Fibroblast of skin of right quadriceps (primary cell): Measurements from ENCODE around the gene ANKUB1.

ENCODE experiments used
- DNase-seq: peaks from one replicate; pipeline ENCODE4 v3.0.0-alpha.2; 2013

Gene ANKUB1

DNA sequence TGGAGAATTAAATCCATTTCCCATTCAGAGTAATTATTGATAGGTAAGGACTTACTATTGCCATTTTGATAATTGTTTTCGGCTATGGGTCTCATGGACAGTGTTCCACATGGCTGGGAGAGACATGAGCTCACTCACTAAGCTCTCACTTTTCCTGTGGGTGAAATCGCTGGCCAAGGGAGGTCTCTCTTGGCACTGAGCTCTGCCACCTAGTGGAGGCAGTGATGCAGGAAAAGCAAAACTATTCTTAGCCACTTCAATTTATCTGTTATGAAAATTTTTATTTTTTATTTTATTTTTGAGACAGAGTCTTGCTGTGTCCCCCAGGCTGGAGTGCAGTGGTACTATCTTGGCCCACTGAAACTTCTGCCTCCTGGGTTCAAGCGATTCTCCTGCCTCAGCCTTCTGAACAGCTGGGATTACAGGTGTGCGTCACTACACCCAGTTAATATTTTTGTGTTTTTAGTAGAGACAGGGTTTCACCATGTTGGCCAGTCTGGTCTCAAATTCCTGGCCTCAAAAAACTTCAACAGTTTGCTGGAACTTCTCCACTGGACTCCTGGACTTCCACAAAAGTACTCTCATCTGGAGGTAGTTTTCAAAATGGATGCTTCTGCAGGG is 16.0 kb upstream of the ANKUB1 start:
- peak; percentile 75 for DNase-seq

DNA sequence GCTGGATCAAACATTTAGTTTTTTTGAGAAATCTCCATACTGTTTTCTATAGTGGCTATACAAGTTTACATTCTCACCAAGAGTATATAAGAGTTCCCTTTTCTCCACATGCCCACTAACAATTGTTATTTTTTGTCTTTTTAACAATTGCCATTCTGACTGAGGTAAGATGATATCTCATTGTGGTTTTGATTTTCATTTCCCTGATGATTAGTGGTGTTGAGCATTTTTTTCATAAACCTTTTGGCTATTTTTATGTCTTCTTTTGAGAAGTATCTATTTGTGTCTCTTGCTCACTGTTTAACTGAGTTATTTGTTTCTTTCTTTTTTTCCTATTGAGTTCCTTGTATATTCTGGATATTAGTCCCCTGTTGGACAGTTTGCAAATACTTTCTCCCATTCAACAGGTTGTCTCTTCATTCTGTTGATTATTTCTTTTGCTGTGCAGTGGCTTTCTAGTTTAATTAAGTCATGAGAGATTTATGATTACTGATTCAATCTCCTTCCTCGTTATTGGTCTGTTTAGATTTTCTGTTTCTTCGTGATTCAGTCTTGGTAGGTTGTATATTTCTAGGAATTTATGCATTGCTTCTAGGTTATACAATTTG is 13.9 kb upstream of the ANKUB1 start:
- DNase-seq, result no peak

DNA sequence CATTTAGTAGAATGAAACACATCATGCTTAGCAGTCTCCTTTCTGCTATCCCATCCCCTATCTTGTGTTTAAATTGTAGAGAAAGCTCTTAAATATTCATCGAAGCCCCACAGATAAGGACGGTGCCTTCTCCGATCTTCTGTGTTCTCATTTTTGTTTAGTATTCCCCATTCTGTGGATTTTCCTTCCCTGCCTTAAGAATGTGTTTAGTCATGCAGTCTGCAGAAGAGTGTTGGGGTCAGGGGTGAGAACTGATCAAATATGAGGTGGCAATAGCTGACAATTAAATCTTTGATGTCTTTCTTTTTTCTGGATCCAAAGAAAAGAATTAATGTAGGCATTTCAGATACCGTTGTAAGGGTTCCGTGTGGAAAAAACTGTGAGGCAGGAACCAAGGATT is 9.3 kb upstream of the ANKUB1 start:
- DNase-seq, result no peak

DNA sequence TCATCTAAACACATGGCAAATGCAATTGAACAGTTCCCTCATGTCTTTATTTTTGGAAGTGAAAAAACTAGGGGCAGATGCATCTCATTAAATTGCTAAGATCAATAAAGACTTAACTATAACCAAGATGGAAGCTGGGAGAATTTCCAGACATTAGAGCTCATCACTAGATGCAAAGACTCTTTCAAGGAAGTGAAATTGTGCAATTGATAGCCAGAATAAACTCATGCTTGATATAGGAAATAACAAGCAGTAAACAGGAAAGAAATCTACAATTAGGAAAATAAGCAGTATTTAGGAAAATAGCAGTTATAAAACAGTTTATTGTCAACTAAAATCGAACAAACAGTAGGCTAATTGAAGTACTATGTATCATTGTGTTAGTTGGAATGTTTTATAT is 8.8 kb upstream of the ANKUB1 start:
- no peak for DNase-seq

DNA sequence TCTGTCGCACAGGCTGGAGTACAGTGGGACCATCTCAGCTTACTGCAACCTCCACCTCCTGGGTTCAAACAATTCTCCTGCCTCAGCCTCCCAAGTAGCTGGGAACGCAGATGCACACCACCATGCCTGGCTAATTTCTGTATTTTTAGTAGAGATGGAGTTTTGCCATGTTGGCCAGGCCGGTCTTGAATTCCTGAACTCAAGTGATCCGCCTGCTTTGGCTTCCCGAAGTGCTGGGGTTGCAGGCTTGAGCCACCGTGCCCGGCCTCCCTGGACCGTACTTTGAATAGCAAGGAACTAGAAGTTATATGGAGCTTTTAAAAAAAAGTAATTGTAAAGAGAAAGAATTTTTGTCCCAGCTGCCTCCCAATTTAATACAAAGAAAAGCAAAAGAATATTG is 8.3 kb upstream of the ANKUB1 start:
- DNase-seq, result no peak

DNA sequence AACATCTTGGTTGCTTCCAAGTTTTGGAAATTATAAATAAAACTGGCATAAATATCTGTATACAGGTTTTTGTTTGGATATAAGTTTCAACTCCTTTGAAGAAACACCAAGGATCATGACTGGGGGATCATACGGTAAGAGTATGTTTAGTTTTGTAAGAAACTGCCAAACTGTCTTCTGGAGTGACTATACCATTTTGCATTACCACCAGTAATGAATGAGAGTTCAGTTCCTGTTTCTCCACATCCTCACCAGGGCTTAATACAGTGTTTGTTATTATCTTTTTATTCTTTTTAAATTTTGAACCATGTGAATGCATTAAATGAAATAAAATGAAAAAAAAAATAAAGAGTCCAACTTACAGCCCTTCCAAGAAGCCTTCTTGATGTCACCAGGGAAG is 3.7 kb upstream of the ANKUB1 start:
- DNase-seq, result no peak

DNA sequence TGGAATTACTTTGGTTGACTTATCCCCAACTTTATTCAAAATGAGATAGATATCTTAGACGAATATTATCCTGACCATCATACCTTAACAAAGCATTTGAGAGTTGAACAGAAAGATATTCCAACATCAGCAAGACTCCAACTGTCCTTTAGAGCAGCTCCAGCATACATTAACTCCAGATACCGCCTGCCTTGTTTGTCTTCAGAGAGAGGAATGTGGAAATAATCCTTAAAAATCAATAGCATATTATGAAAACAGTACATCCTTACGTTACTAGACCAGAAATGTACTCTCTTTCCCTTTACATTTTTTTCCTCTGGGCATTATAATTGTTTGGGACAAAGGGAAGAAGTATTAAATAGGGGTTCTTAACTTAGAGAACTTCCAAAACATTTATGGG is 1.7 kb downstream of the ANKUB1 start:
- DNase-seq, result no peak

DNA sequence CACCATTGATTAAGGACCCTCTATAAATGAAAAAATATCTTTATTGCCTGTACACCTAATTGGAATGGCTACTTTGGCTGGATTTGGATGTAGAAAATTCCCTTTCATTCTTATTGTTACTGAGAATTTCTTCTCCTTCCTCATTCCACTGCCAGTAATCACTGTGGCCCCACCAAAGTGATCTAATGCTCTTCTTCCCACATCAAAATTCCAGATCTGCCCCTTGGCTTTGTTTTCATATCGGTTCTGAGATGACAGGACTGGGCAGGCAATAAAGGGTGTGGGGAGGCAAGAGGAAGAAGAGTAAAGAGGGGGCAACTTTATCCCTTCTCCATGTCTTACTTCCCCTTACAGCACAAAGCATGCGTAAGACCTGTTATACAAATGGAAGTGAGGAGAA is 2.1 kb downstream of the ANKUB1 start:
- DNase-seq, result peak; percentile 24

DNA sequence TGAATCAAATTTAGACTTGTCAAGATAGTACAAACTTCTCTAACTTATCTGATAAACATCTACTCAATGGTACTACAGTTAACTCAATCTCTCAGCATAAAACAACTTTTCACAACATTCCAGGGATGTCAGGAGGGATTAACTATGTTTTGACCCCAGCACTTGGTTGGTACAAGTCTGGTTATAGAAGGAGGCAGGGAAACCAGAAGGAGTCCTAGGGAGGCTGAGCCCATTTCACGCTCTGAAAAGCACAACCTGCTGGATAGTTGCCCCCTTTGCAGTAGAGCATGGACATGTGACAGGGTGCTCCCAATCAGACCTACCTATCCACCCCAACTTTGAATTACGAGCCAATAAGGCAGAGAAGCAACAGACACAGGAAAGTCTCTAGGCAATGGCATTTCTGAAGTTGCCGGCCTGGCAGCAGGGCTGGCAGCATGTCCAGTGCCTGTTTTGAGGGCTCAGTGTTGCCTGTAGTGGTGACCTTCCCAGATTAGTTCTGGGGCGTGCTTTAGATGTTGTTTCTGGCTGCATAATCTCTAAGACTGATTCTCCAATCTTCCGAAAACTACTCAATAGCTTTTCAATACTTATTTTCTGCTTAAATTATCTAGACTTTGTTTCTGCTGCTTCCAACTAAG is 8.2 kb downstream of the ANKUB1 start:
- peak; percentile 70 for DNase-seq

DNA sequence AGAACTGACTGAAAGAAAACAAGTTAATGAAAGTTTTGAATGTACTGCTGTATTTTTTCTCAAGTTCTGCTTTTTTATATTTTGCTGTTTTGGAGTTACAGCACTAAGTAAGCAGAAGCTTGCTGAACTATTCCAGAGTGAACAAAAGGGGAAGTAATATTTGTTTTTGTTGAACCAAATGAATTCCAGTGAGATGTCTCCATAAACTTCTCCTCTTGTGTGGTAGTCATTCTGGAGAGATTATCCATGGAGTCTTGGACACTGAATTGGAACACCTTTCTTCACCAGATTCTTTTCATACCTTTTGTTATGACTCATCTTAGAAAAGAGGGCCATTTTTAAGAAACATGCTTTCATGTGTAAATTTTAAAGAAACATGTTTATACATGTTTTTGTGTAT is 8.8 kb downstream of the ANKUB1 start:
- peak; percentile 85 for DNase-seq

DNA sequence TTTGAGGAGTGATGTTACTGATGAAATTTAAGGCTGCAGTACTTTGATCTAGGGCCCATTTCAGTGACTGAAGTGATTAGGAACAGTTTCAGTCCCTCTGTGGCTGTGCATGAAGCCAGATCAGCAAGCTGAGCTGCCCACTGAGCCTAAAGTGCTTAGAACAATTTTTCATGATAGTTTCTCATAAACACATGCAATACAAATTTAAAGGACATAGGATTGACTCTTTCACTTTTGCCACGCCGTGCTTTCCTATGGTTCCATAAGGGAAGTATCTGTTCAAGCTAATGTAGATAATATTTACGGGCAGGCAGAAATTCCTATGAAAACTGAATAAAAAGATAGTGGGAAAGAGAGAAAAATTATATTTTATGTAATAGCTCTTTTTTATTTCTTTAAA is 10.6 kb downstream of the ANKUB1 start:
- DNase-seq, result no peak

DNA sequence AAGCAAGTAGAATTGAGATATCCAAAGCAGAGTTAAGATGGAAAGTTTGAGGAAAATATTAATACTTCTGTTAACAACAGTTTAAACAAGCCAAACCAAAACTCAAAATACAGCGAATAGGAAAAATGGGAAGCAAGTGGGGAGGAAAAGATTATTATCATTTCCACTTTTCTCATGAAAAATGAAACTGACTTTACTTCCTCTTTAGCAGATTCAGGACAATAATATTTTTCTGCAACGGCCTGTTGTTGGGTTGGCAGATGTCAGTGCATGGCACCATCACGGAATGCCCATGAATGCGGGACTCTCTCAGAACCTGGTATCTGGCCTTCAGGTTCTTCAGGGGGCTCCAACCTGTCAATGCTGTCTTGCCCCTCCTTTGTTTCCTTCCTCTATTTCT is 11.1 kb downstream of the ANKUB1 start:
- no peak for DNase-seq

DNA sequence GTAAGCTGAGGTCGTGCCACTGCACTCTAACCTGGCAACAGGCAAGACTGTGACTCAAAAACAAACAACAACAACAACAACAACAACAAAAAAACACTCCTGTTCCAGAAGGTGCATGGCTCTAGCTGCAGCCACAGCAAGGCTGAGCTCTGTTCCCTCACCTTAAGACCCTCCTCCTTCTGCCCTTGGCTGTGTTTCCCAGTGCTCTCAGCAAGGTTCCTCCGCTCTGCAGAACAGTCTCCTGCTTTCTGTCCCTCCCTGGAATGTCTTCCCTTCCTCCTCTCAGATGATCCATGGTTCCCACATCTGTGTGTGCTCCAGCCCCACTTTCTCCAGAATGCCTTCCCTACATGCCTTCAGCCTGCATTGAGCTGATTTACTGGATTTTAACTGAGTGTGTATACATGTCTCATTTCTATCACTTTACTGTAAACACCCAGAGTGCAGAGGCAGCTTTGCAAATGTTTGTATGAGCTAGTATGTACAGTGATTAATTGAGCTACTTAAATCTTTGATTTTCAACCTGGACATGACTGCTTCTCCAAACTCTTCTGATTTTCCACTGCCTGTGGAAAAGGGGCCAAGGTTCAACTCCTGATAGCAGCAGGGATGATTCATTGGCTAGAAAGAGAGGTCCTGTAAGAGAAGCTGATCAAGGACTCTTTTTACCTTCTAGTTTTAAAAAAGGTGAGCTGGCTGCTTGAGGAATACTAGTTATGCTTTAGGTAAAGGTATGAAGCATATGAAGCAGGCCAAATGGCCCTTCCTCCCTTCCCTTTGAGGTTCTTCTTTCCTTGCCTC is 14.7 kb downstream of the ANKUB1 start:
- no peak for DNase-seq

DNA sequence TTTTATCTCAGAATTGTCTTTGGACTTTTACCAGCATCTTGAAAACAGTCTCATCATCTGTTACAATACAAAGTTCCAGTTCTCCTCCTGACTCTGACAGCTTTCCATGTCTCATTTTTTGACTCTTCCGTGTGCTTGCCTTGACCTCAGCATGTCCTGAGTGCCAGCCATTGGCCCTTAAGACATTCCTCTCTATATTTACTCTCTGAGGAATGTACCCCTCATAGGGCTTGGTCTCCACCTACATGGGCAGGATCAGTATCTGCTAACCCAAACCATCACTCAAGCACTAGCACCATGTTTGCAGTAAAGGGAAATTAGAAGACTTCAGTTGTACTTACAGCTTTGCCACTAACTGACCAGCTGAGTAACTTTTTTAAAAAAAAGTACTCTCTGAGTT is 16.2 kb downstream of the ANKUB1 start:
- no peak for DNase-seq

DNA sequence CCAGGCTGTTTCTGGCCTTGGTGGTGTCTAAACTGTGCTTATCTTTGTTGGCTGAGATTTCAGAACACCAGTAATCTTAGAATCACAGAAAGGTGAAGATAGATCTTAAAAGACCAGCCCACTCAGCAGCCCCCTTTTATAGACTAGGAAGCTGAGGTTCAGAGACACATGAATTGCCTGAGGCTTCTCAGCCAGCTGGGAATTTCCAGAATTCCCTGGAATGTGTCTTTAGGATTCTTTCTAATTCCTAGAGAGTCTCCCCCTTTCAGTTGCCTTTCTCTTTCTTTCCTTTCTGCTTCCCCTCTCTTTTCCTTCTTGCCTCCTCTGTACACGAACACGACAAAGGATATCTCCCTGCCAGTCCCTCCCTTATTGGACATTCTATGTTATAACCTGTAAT is 19.5 kb downstream of the ANKUB1 start:
- DNase-seq, result no peak

DNA sequence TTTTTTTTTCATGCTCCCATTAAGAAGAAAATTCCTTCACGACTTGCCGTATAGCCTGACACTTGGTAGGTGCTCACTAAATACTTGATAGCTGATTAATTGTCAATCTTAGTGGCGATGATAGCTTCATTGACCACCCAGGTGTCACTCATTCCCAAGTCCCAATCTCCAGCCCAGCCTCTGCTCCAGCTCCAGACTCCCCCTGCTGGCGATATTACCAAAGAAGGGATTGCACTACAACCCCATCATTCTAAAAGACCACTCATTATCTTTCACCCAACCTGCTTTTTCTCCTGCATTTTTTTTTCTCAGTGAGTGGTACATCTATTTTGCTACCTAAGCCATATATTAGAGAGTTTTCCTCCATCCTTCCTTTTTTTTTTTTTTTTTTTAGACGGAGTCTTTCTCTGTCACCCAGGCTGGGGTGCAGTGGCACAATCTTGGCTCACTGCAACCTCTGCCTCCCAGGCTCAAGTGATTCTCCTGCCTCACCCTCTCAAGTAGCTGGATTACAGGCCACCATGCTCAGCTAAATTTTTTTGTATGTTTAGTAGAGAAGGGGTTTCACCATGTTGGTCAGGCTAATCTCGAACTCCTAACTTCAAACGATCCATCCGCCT is 20.6 kb downstream of the ANKUB1 start:
- peak; percentile 23 for DNase-seq

DNA sequence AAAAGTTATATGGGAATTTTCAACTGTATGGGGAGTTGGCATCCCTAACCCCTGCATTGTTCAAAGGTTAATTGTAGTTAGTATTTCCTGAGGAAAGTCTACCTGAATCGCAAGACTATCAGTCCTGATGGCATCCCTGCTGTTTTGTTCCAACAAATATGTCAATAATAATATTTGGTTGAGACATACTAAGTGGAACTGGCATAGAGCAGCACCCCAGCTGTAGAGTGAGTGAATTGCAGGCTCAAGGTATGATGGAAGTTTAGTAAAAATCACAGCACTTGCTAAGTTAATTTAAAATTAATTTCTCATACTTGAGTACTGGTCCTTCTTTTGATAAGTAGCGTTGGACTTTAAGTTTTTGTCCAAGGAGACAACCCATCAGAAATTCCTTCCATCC is 22.1 kb downstream of the ANKUB1 start:
- no peak for DNase-seq

DNA sequence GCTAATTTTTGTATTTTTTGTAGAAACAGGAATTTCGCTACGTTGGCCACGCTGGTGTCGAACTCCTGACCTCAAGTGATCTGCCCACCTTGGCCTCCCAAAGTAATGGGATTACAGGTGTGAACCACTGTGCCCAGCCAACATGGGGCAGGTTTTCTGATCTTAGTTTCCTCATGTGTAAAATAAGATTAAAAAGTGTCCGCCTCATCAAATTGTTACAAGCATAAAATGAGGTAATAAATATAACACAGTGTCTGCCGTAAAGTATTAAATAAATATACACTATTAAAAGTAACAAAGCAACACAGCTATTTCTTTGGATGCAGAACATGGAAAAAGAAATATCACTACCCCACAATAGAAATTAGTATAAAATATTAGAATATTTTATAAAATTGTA is 23.6 kb downstream of the ANKUB1 start:
- no peak for DNase-seq

DNA sequence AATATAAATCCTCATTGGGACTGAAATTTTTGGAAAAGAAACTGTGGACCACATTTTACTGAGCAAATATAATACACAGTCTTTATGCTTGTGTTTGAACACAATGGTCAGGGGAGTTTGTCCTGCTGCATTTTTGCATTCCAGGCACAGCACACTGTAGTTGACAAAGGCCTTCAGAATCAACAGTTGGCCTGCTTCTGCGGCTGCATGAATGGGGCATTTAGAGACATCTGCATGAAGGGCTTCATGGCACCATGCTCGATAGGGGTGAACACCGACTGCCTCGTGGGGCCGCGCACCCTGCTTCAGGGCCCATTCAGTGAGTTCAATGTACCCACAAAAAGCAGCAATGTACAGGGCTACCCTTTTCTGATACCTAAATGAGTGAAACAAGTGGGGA is 24.6 kb downstream of the ANKUB1 start:
- no peak for DNase-seq

DNA sequence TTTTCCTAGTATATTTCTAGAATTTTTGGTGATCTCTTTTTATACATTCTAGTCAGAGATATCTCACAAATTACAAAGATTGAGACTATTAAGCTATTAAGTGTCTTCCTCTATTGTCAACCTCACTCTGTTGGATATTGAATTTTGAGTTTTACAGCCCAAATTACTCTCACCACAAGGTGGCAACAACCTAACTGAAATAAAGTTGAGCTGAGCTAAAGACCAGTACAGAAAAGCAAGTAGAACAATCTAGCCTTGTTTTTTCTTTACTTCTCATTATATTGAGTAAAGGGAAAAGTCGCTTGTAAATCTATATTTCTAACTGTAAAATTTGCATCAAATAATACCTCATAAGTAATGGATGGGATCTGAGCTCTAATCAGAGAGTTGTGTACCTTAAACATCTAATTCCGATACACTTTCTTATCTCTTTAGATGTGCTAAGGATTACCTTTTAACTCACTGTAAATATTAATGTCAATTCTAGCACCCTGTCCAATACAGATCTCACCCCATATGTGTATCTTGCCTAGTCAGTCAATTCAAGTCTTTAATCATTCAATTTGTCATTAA is 26.5 kb downstream of the ANKUB1 start:
- DNase-seq, result peak; percentile 35

DNA sequence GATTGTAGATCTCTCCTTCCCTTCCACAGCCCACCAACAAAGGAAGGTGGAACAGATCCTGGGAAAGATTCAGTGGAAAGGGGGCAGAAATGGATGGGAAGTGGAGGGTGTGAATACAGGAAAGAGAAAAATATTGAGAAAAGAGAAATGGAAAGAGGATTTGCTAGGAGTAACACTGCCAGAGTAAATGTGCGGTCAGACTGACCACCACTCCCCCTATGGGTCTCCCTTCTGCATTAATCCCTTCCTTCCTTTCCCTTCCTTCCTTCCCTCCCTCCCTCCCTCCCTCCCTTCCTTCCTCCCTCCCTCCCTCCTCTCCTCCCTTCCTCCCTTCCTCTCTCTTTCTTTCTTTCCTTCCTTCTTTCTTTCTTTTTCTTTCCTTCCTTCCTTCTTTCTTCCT is 28.1 kb downstream of the ANKUB1 start:
- no peak for DNase-seq

DNA sequence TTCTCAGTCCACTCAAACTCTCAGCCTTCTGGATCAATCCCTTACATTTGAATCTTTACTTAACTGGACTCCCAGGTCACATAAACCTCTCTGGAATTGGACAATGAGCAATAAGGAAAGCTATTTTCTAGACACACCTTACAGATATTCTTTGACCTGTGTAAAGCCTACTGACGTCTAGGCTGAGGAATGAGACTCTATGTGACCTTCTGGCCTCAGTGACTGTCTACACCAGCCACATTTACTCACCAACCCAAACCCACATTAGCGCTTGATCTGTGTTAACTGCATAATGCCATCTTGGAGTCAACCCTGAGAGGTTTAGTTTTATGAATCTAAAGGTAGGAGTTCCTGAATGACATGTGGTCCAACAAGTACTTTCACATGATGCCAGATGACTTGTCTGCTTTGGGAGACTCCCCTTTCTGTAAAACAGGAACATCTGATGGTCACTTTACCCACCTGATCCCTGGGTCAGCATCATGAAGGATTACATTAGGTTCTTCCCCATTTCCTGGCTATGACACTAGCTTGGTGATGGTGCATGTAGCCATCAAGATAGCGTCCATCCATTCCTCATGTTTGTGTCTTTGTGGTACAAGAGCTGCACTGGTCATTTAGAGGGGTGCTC is 28.7 kb downstream of the ANKUB1 start:
- DNase-seq, result no peak

DNA sequence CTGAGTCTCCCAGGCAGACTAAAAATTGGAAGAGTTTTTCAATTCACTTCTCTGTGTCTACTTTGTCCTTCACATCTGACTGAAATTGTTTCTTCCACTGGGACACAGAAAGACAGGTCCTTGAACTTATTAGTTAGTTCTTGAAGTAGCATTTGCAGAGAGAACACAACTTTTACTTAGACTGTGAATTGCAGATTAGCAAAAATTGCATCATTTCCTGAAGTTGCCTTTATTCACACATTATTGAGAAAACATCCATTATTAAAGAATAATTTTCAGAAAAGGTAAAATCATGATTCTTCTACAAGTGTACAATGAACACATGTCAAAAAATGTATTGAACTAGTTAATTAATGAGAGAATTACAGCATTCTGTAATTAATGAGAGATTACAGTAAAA is 38.6 kb downstream of the ANKUB1 start:
- no peak for DNase-seq
